ENCODE data around the gene AIRE. TPM values are rescaled to one million over a fixed set of nuclear protein-coding genes. Genes with fewer than 3 reads are reported as not detected.

The AIRE gene
- polyA plus RNA-seq, 1 donor from 2014 or later: not detected

DNA sequence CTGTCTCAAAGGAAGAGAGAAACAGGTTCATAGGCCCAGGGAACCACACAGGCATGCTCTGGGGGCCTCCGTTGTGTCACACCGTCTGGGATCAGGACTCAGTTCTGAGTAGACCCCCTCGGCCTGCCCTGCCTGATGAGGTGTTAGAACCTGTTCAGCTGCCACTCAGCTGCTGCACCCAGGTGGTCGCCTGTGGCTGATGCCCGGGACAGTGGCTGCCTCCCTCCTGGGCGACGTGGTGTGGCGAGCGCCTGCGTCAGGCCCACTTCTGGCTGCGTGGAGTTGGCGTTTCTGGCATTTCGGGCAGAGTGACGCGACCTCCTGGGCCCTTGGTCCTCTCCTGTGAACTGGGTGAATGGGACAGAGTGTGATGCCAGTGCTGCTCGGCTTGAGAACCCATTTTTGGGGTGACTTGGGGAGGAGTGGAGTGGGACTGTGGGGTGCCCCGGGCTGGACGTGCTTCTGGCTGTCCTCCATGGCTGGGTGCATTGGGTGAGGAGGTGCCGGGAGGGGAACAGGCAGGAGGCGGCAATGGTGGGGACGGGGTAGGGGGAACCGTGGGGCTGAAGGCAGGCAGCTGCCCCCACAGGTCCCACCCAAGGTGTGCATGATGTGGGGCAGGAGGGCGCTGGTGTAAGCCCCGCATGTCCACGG, 42.7 kb downstream of the AIRE start:
- Histone ChIP-seq H3K27ac (ENCODE audit: low read length) (no peak overlapping the region), H4K20me1 (ENCODE audit: insufficient read depth) (no peaks in the 10 kb centered on the region), H3F3A (ENCODE audit: insufficient read depth, low read length, poor library complexity, severe bottlenecking) (no peaks in the 10 kb centered on the region), H3K9me3 (ENCODE audit: low read length) (no peaks in the 10 kb centered on the region), H3K4me2 (ENCODE audit: low read length) (no peak overlapping the region), H2AFZ (ENCODE audit: low read depth, low read length) (no peak overlapping the region), H3K9me2 (ENCODE audit: insufficient read depth, low read length) (no peaks in the 10 kb centered on the region), H3K4me3 (ENCODE audit: low read length) (no peak overlapping the region), H3K36me3 (ENCODE audit: insufficient read depth, low read length) (no peaks in the 10 kb centered on the region), H3K79me2 (replicated peaks; ENCODE audit: insufficient read depth, low read length) (no peaks in the 10 kb centered on the region), H3K9ac (ENCODE audit: low read length) (no peak overlapping the region), H3K27me3 (ENCODE audit: insufficient read depth, low read depth, low read length) (no peaks in the 10 kb centered on the region)
- no peak for TF ChIP-seq MXI1 (conservative IDR thresholded peaks at IDR 0.05; ENCODE audit: poor library complexity, severe bottlenecking)

DNA sequence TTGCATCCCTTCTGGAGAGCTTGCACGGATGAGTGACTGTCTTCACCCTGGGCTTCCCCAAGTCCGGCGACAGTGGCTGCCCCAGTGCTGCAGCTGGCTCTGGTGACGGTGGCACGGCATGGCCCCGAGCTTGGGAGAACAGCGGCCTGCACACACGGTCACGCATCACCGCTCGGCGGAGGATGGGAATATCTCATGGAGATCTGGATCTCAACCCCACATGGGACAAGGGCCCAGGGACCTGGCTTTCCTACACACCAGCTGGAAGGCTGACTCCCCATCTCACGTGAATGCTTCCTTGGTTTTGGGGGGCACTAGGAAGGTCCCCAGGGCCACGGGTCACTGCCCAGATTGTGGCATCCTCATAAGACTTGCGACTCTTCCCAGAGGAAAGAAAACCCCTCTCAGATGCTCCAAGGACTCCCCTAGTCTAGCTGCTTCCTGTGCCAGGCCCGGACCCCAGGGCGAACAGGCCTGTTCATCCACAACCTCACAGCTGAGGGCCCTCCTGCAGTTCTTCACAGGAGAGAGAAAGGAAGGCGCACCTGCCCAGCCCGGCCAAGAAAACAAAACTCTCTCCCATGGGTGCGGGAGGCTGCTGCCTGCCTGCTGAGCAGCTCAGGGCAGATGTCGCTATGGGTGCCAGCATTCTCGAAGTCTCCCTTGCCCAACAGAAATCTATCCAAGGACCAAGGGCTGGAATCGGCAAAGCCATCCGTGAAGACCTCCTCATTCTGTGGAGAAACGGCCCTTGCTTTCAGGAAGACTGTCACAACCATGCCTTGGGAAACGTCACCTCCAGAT, 43.6 kb downstream of the AIRE start:
- H3K36me3 ChIP-seq (ENCODE audit: insufficient read depth, low read length): no peaks in the 10 kb centered on the region
- no peaks in the 10 kb centered on the region for H3K27me3 ChIP-seq (ENCODE audit: insufficient read depth, low read depth, low read length)
- no peak overlapping the region for H3K4me3 ChIP-seq (ENCODE audit: low read length)
- TF ChIP-seq SMC3 (conservative IDR thresholded peaks at IDR 0.05; ENCODE audit: poor library complexity): no peak
- TF ChIP-seq, protein P1, sequence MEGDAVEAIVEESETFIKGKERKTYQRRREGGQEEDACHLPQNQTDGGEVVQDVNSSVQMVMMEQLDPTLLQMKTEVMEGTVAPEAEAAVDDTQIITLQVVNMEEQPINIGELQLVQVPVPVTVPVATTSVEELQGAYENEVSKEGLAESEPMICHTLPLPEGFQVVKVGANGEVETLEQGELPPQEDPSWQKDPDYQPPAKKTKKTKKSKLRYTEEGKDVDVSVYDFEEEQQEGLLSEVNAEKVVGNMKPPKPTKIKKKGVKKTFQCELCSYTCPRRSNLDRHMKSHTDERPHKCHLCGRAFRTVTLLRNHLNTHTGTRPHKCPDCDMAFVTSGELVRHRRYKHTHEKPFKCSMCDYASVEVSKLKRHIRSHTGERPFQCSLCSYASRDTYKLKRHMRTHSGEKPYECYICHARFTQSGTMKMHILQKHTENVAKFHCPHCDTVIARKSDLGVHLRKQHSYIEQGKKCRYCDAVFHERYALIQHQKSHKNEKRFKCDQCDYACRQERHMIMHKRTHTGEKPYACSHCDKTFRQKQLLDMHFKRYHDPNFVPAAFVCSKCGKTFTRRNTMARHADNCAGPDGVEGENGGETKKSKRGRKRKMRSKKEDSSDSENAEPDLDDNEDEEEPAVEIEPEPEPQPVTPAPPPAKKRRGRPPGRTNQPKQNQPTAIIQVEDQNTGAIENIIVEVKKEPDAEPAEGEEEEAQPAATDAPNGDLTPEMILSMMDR (IDR thresholded peaks at IDR 0.05; ENCODE audit: poor library complexity, severe bottlenecking): no peak
- H3K79me2 ChIP-seq (replicated peaks; ENCODE audit: insufficient read depth, low read length): no peaks in the 10 kb centered on the region
- no peak overlapping the region for H3K9ac ChIP-seq (ENCODE audit: low read length)
- no peaks in the 10 kb centered on the region for H4K20me1 ChIP-seq (ENCODE audit: insufficient read depth)
- no peak overlapping the region for H3K4me2 ChIP-seq (ENCODE audit: low read length)
- no peaks in the 10 kb centered on the region for H3F3A ChIP-seq (ENCODE audit: insufficient read depth, low read length, poor library complexity, severe bottlenecking)
- no peaks in the 10 kb centered on the region for H3K9me2 ChIP-seq (ENCODE audit: insufficient read depth, low read length)
- H2AFZ ChIP-seq (ENCODE audit: low read depth, low read length): no peak overlapping the region
- no peaks in the 10 kb centered on the region for H3K9me3 ChIP-seq (ENCODE audit: low read length)
- no peak overlapping the region for H3K27ac ChIP-seq (ENCODE audit: low read length)

DNA sequence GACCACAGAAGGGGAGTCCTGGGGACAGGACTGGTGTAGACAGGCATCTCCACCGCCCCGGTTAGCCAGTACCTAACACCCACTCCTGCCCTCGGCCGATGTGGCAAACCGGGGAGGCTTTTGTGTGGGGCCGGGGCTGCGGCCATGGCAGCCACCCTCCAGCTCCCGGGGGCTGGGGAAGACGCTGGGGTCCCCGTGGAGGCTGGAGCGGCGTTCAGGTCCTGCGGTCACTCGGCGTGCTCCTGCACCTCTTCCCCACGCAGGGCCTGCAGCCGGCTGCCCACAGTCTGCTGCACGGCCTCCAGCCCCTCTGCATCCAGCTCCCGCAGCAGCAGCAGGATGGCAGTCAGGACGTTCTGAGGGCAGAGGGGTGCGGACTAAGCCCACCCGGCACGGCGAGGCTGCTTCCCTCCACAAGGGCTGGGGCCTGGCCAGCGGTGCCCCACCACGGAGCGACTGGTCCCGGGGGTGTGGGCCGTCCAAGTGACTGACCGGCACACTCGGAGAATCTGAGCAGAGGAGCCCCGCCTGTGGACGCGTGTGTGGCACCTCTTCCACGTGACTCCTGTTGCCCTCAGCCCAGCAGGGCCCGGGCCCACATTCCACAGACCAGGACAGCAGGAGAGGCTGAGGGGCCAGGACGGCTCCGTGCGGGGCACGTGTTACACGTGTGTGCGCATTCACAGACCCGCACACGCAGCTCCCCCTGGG, 44.5 kb downstream of the AIRE start:
- H3K27ac ChIP-seq (ENCODE audit: low read length): no peak overlapping the region
- no peaks in the 10 kb centered on the region for H4K20me1 ChIP-seq (ENCODE audit: insufficient read depth)

More for the DNA sequence above, 44.5 kb downstream of the AIRE start:
- no peak overlapping the region for H3K9ac ChIP-seq (ENCODE audit: low read length)
- H3K27me3 ChIP-seq (ENCODE audit: insufficient read depth, low read depth, low read length): no peaks in the 10 kb centered on the region
- no peak overlapping the region for H3K4me2 ChIP-seq (ENCODE audit: low read length)
- H3K9me2 ChIP-seq (ENCODE audit: insufficient read depth, low read length): no peaks in the 10 kb centered on the region
- no peaks in the 10 kb centered on the region for H3F3A ChIP-seq (ENCODE audit: insufficient read depth, low read length, poor library complexity, severe bottlenecking)
- no peak overlapping the region for H3K4me3 ChIP-seq (ENCODE audit: low read length)
- no peak overlapping the region for H2AFZ ChIP-seq (ENCODE audit: low read depth, low read length)
- no peaks in the 10 kb centered on the region for H3K79me2 ChIP-seq (replicated peaks; ENCODE audit: insufficient read depth, low read length)
- no peaks in the 10 kb centered on the region for H3K36me3 ChIP-seq (ENCODE audit: insufficient read depth, low read length)
- H3K9me3 ChIP-seq (ENCODE audit: low read length): no peaks in the 10 kb centered on the region
- no peak for TF ChIP-seq POLR2AphosphoS5 (IDR thresholded peaks at IDR 0.05)
- TF ChIP-seq, protein P2, sequence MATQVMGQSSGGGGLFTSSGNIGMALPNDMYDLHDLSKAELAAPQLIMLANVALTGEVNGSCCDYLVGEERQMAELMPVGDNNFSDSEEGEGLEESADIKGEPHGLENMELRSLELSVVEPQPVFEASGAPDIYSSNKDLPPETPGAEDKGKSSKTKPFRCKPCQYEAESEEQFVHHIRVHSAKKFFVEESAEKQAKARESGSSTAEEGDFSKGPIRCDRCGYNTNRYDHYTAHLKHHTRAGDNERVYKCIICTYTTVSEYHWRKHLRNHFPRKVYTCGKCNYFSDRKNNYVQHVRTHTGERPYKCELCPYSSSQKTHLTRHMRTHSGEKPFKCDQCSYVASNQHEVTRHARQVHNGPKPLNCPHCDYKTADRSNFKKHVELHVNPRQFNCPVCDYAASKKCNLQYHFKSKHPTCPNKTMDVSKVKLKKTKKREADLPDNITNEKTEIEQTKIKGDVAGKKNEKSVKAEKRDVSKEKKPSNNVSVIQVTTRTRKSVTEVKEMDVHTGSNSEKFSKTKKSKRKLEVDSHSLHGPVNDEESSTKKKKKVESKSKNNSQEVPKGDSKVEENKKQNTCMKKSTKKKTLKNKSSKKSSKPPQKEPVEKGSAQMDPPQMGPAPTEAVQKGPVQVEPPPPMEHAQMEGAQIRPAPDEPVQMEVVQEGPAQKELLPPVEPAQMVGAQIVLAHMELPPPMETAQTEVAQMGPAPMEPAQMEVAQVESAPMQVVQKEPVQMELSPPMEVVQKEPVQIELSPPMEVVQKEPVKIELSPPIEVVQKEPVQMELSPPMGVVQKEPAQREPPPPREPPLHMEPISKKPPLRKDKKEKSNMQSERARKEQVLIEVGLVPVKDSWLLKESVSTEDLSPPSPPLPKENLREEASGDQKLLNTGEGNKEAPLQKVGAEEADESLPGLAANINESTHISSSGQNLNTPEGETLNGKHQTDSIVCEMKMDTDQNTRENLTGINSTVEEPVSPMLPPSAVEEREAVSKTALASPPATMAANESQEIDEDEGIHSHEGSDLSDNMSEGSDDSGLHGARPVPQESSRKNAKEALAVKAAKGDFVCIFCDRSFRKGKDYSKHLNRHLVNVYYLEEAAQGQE (IDR thresholded peaks at IDR 0.05; ENCODE audit: borderline replicate concordance): no peak
- TF ChIP-seq RAD21 (conservative IDR thresholded peaks at IDR 0.05): no peak
- TF ChIP-seq TAF1 (IDR thresholded peaks at IDR 0.05; ENCODE audit: low read depth): no peak
- no peak for TF ChIP-seq MXI1 (conservative IDR thresholded peaks at IDR 0.05; ENCODE audit: poor library complexity, severe bottlenecking)
- TF ChIP-seq SMC3 (conservative IDR thresholded peaks at IDR 0.05; ENCODE audit: poor library complexity): no peak
- TF ChIP-seq, protein P1 (IDR thresholded peaks at IDR 0.05; ENCODE audit: poor library complexity, severe bottlenecking): no peak
- no peak for TF ChIP-seq EP300 (conservative IDR thresholded peaks at IDR 0.05; ENCODE audit: poor library complexity, severe bottlenecking)
- TF ChIP-seq EZH2 (IDR thresholded peaks at IDR 0.05; ENCODE audit: borderline replicate concordance, insufficient read depth, low read length, poor library complexity, severe bottlenecking): no peak
